HG02870 (cell line): ENCODE measurements around the gene HIPK3.
"Not testable (repeated sequence)": the region's sequence is repeated elsewhere in the genome, so short reads cannot be mapped to it uniquely, and the experiment has no call there.

Experiments used
- ATAC-seq: cut with Tn5 transposase; IDR thresholded peaks from one replicate; pipeline ENCODE4 v1.9.1; 2021; ENCODE audit warnings: mild to moderate bottlenecking, moderate library complexity; ENCODE audit not compliant: unreplicated experiment

The HIPK3 gene

GRCh38 chr11:33257160-33257896 lies at the start of gene HIPK3:
Gene HIPK3, plus strand, starts transcription at chr11:33257381.
- peak; percentile 72 for ATAC-seq

GRCh38 chr11:33207408-33207985 lies 49.7 kb upstream of the HIPK3 start:
- no peak for ATAC-seq

GRCh38 chr11:33208150-33208549 lies 49.0 kb upstream of the HIPK3 start:
- ATAC-seq, result no peak

GRCh38 chr11:33211153-33211552 lies 46.0 kb upstream of the HIPK3 start:
- no peak for ATAC-seq

- no peak for ATAC-seq
These were observed 45.6 kb upstream of the HIPK3 start for GRCh38 chr11:33211580-33211979.

- ATAC-seq, result no peak
These were observed 43.0 kb upstream of the HIPK3 start for GRCh38 chr11:33214187-33214586.

GRCh38 chr11:33214767-33215166 lies 42.4 kb upstream of the HIPK3 start:
- no peak for ATAC-seq

- not testable (repeated sequence) for ATAC-seq
These were observed 40.5 kb upstream of the HIPK3 start for GRCh38 chr11:33216676-33217075.

GRCh38 chr11:33222052-33222750 lies 35.0 kb upstream of the HIPK3 start:
- no peak for ATAC-seq

- no peak for ATAC-seq
These were observed 31.8 kb upstream of the HIPK3 start for GRCh38 chr11:33225371-33225770.

GRCh38 chr11:33227578-33228261 lies 29.5 kb upstream of the HIPK3 start:
- ATAC-seq, result no peak

- no peak for ATAC-seq
These were observed 22.6 kb upstream of the HIPK3 start for GRCh38 chr11:33234397-33235190.

- no peak for ATAC-seq
These were observed 20.1 kb upstream of the HIPK3 start for GRCh38 chr11:33237039-33237597.

- ATAC-seq, result no peak
These were observed 14.6 kb upstream of the HIPK3 start for GRCh38 chr11:33242575-33242974.

- not testable (repeated sequence) for ATAC-seq
These were observed 13.5 kb upstream of the HIPK3 start for GRCh38 chr11:33243654-33244053.

- no peak for ATAC-seq
These were observed 8.7 kb upstream of the HIPK3 start for GRCh38 chr11:33248416-33248971.

- no peak for ATAC-seq
These were observed 959 bp upstream of the HIPK3 start for GRCh38 chr11:33256031-33256812.

GRCh38 chr11:33256813-33257159 lies 395 bp upstream of the HIPK3 start:
- no peak for ATAC-seq

GRCh38 chr11:33257897-33258630 lies 883 bp downstream of the HIPK3 start:
- ATAC-seq, result peak; percentile 30
